ENCODE results near the gene P2RY14.

The P2RY14 gene

DNA sequence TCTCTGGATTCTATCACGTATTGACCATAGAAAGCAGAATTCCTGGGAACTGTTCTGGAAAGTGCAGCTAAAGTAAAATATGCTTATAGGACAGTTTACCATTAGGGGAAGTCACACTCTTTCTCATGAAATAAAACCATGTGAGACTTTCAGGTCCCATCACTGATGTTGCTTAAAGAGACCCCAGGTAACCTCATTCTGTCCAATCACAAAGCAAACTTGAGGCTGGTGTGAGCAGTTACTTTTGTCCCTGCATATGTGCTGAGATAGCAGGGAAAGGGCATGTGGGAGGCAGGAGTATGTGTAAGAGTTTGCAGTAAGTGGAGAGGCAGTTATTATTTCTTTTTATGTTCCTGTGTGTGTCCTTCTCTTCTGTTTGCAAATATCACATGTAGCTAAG is 22.2 kb upstream of the P2RY14 start:
- DNase-seq (ENCODE audit: low spot score), result no peak

- no peak for DNase-seq (ENCODE audit: low spot score)
Observed at GRCh38 chr3:151299006-151299405, 20.7 kb upstream of the P2RY14 start.

DNA sequence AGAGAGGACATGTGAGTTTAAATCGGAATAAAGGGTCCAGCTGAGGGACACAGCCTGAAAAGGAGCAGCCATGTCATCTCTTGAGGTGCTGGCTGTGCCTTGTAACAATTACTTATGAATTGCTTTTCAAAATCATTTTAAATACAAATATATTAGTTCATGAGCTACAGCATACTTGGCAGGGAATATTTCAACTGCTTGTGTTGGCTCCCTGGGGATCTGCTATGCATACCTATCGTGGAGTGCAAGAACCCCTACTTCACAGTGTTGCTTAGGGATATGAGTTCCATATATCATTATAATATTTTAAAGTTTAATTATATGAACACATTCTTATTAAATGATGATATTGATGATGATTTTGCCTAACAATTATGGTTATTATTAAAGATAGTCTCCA is 19.1 kb upstream of the P2RY14 start:
- DNase-seq (ENCODE audit: low spot score), result no peak

DNA sequence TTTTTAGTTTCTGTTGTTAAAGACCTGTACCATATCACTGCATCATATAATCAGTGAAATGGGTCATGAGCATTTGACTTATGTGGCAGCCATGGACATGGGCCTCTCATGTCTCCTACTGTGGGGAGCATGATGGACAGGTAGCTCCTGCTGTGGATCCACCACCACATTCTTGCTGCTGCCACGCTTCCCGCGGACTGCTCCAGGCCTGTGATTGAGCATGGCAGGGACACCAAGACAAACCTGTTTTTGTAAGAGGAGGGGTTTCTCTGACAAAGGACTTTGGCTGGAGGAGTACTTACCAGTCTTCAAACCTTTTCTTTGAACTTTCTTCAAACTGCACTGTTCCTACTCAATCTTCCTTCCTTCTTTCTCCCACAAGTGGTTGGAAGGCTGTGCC is 17.9 kb upstream of the P2RY14 start:
- no peak for DNase-seq (ENCODE audit: low spot score)

- DNase-seq (ENCODE audit: low spot score), result no peak
Observed at GRCh38 chr3:151293127-151293526, 14.8 kb upstream of the P2RY14 start.

GRCh38 chr3:151290673-151291072 is 12.3 kb upstream of the P2RY14 start:
- DNase-seq (ENCODE audit: low spot score), result no peak

DNA sequence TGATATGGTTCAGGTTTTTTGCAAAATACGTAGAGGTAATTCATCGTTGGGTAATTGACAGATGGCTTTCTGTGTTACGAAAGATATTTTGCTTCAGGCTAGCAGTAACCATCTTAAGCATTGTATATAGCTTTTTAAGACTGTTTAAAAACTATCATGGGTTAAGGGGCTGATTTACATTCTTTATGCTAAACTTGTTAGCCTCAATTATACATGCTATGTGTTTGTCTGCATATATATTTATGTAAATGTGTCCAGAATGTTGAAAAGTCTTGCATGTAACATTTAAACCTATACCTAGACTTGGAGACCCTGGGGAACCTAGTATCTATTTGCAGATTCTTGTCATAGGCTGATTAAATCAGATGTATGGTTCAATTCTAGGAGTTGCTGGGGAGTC is 11.1 kb upstream of the P2RY14 start:
- no peak for DNase-seq (ENCODE audit: low spot score)

DNA sequence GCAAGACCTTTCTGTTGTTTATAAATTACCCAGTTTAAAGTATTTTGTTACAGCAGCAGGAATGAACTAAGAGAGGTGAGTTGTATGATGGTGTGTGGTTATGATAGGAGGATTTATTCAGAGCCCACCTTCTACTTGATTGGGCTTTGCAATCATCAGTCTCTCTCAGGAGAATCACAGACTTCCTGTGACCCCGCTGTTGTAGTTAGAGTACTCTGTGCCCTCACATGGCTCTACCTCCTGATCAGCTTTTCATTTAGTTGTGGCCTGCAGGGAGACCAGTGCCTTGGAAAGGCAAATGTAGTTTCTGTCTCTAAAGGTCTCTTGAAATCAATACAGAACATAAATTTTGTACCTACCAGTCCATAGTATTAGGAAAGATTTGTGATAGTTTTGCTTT is 7.6 kb upstream of the P2RY14 start:
- DNase-seq (ENCODE audit: low spot score), result no peak

DNA sequence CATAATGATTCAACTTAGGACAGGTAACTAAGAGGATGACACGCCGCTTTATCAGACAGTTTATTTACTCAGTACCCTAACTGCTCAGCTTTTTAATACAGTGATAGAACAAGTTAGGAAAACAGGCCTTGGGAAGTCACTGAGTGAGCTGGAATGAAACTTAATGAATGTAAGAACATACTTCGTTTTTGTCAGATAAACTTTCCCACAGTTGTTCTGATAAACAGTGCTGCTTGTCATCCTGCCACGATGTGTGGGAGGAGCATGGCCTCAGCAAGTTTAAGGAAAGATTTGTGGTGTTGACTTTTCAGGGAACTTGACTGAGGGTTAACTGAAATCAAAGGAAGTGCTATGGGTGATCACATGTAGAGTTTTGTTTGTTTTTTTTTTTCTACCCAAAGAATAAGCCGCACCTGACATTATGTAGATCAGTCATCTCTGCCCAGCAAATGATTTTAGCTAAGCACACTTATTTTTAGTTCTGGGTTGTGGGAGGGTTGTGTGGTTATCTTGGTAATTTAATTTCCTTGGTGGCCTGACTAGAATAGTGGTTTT is 5.6 kb upstream of the P2RY14 start:
- no peak for DNase-seq (ENCODE audit: low spot score)

- no peak for DNase-seq (ENCODE audit: low spot score)
Observed at GRCh38 chr3:151283387-151283786, 5.0 kb upstream of the P2RY14 start.

GRCh38 chr3:151282921-151283320 is 4.6 kb upstream of the P2RY14 start:
- DNase-seq (ENCODE audit: low spot score), result peak; percentile 48

DNA sequence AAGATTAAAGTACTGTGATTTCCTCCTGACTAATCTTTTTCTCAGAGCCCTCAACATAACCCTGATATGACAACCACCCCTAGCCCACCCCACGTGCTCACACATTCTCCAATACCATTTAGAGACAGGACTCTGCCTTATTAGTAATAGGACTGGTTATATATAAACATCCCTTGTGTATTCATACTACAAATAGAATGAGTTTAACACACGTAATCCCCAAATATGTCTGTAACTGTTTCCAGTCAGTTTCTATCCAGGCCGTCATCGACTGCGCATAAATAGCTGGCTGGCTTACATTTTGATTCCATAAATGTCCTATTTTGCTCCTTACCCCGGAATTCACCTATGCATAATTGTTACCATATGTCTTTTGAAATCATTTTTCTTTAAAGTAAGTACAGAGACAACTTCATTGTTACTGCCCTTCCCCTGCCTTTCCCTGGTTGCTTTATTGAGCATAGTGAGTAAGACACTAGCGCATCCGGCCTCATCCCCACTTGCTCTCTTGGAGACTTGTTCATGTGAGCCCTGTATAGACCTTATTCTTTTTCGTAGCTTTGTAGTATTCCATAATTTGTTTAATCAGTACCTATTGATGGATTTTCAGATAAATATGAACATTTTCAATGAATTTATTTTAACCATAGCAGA is 3.5 kb upstream of the P2RY14 start:
- no peak for DNase-seq (ENCODE audit: low spot score)

GRCh38 chr3:151276687-151277042 is 1.7 kb downstream of the P2RY14 start:
- DNase-seq (ENCODE audit: low spot score), result no peak

DNA sequence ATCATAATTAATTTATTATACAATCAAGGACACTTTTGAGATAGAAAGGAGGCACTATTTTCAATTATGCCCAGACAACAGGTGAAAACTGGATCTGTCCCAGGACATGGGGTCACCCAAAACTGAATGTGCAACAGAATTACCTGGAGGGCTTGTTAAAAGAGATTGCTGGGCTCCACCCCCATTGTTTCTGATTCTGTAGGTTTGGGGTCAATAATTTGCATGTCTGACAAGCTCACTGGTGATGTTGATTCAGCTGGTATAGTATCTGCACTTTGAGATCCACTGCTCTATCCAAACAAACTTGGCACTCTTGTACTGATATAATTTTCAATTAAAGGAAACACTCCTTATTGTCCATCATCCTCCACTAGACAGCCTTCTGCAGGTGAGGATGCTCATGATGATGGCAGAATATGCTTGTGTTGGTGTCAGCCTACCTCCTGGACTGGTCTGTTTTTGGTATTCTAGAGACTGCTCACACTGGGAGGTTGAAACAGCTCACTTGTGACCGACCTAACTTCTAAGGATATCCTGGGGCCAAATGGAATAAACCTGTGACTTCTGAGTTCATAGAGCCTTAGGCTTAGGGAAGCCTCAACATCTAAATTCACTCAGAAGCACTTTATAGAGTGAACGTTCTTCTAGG is 2.2 kb downstream of the P2RY14 start:
- no peak for DNase-seq (ENCODE audit: low spot score)

GRCh38 chr3:151275091-151275490 is 3.3 kb downstream of the P2RY14 start:
- no peak for DNase-seq (ENCODE audit: low spot score)

GRCh38 chr3:151269631-151270030 is 8.7 kb downstream of the P2RY14 start:
- DNase-seq (ENCODE audit: low spot score), result no peak

GRCh38 chr3:151268267-151269235 is 9.8 kb downstream of the P2RY14 start:
- DNase-seq (ENCODE audit: low spot score), result no peak

- DNase-seq (ENCODE audit: low spot score), result no peak
Observed at GRCh38 chr3:151267066-151267465, 11.3 kb downstream of the P2RY14 start.

DNA sequence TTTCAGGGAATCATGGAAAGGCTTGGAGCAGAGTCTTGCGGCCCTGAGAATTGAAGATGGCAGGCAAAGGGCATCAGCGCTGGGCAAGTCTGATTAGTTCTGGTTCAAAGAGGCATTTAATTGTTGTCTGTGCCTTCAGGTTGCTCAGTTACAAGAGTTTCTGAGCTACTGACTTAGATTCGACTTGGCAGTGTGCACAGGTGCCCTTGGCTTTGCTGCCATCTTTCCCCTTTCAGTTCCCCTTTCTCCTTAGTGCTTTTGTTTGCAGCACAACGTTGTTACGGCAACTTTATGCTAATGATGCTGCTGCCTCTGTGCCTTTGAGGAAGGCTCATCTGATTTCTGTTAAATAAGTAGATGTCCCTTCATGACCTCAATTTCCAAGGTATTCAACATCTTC is 12.5 kb downstream of the P2RY14 start:
- DNase-seq (ENCODE audit: low spot score), result no peak

DNA sequence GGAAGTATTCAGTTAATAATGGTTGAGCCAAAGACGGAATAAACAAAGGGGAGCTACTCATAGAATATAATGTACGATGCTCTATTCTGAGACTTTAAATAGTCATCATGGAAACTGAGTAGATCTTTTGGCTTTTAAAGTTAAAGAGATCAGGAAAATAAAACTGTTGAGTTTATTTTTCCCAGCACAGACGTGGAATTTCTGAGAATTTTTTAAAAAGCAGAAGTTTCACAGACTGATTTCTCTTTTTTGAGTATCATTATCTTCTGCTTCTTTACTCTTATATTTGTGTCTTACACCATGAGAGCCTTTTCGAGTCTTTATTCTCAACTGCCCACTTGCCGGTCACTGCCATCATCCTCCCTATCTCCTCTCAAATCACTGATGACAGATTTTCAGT is 13.2 kb downstream of the P2RY14 start:
- no peak for DNase-seq (ENCODE audit: low spot score)

- no peak for DNase-seq (ENCODE audit: low spot score)
Observed at GRCh38 chr3:151264605-151265004, 13.7 kb downstream of the P2RY14 start.

DNA sequence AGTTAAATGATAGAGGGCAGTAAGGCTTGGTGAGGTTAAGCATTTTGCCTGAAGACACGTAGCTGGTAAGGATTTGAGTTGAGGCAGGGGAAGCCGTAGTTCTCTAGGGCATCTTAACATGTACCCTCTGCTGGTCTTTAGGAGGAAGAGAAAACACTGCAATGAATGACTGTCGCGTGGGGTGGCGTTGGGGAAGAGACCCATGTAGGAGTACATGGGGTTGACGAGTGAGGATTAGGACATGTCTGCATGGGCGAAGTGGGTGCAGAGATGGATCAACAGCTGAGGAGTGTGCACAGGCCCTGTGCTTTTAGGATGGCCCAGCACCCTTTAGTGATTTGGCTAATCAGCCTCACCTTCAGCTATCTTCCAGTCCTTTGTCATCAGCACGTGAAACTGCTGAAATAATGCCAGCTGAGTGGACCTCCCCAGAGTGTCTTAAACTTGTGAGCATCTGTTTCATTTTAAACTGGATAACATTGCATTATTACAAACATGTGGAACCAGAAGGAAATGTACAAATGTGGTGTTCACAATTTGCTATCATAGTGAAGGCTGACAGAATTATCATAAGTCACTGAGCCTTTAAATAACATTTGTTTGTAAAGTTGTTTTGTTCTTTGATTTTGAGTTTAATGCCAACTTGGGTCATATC is 15.3 kb downstream of the P2RY14 start:
- no peak for DNase-seq (ENCODE audit: low spot score)

Data from D341Med (cell line).